Body of pancreas (tissue), 4 donors: Measurements from ENCODE around the gene OSBPL9. TPM values are rescaled to one million over a fixed set of nuclear protein-coding genes. Genes with fewer than 3 reads are reported as not detected.

Experiments
- ATAC-seq: fragments of 150-250 bp; one replicate; pipeline ENCODE4 v1.9.1; 2016
- DNase-seq, 4 donors: peaks; one replicate each; pipeline ENCODE4 v3.0.0-alpha.2; 2019
- H3K27ac ChIP-seq, 4 donors: fragments of 200-600 bp; sonication (generic); 1 replicate in 3 of 4; 2 replicates in 1 of 4; pipeline versions ENCODE4 v1.5.1 to v1.6.1; 2016 to 2019; ENCODE audit warnings: mild to moderate bottlenecking in 1 of 4, mixed read lengths in 1 of 4, moderate library complexity in 1 of 4
- H3K27me3 ChIP-seq, 2 donors: fragments of 200-600 bp; sonication (generic); one replicate each; pipeline ENCODE4 v1.6.0; 2016; ENCODE audit warnings: mild to moderate bottlenecking in 1 of 2
- H3K36me3 ChIP-seq, 2 donors: fragments of 200-600 bp; sonication (generic); replicated peaks in 1 of 2; 2 replicates each; pipeline ENCODE4 v1.5.1; 2016; ENCODE audit warnings: low read depth in 2 of 2; ENCODE audit not compliant: insufficient read depth in 1 of 2
- H3K4me1 ChIP-seq: fragments of 200-600 bp; sonication (generic); one replicate; pipeline ENCODE4 v1.6.0; 2016
- H3K4me3 ChIP-seq, 2 donors: fragments of 200-600 bp; sonication (generic); 1 replicate in 1 of 2; 2 replicates in 1 of 2; pipeline ENCODE4 v1.5.1; 2016 to 2019
- H3K9me3 ChIP-seq, 3 donors: fragments of 200-600 bp; sonication (generic); 1 replicate in 2 of 3; 2 replicates in 1 of 3; pipeline ENCODE4 v1.5.1; 2016
- CTCF ChIP-seq, 7 experiments: fragments of 450-650 bp in 4 of 7; fragments of 200-600 bp in 3 of 7; sonication (generic) in 3 of 7; IDR thresholded peaks; one replicate each; pipeline ENCODE4 v1.5.1; 2016 to 2019; ENCODE audit warnings: antibody characterized with exemption in 7 of 7
- POLR2A ChIP-seq, 3 donors: fragments of 450-650 bp; IDR thresholded peaks; one replicate each; pipeline ENCODE4 v1.6.1; 2016; ENCODE audit warnings: antibody characterized with exemption in 3 of 3, mild to moderate bottlenecking in 2 of 3
- WGBS, 2 donors: methylation state at CpG; one replicate each; pipeline ENCODE4 v1.1.5; 2017; 5-methylcytosine and 5-hydroxymethylcytosine counted together
- intact Hi-C: fragments of 100-400 bp; cut with DNase I; formaldehyde crosslinking; loops from one replicate; pipeline ENCODE4 v1.15.1; 2023
- total RNA-seq, 2 donors: library from RNA; depleted of rRNA; stranded (reverse); fragments of >200 nt; gene quantifications; one replicate each; pipeline ENCODE4 v1.1.0, GENCODE V29; 2016

OSBPL9 gene
- total RNA-seq, 2 donors from 2014 or later: 25.1 to 89.0 TPM

- DNase-seq: no peak
- peaks cover 5% of the 10 kb centered on the region for H3K4me1 ChIP-seq
- H3K27ac ChIP-seq: no peak overlapping the region
- no peak overlapping the region for H3K4me3 ChIP-seq
- intact Hi-C loops: no loop called here
- ATAC-seq: no peak
- TF ChIP-seq POLR2A (IDR thresholded peaks at IDR 0.05) (no peak), CTCF (IDR thresholded peaks at IDR 0.05) (no peak)
- no peaks in the 10 kb centered on the region for H3K36me3 ChIP-seq
- WGBS, 2 donors: 91 to 92% methylated on average over 4 of the region's 4 CpGs
- H3K27me3 ChIP-seq: no peaks in the 10 kb centered on the region
- no peaks in the 10 kb centered on the region for H3K9me3 ChIP-seq
Measured at GRCh38 chr1:51724797-51725196, 107.9 kb downstream of the OSBPL9 start.

- Histone ChIP-seq H3K27ac (no peak overlapping the region), H3K27me3 (no peaks in the 10 kb centered on the region), H3K9me3 (no peaks in the 10 kb centered on the region), H3K4me1 (peaks cover 13% of the 10 kb centered on the region), H3K36me3 (no peaks in the 10 kb centered on the region), H3K4me3 (no peak overlapping the region)
- DNase-seq: no peak
- no peak for ATAC-seq
- TF ChIP-seq CTCF (IDR thresholded peaks at IDR 0.05): no peak
- TF ChIP-seq POLR2A (IDR thresholded peaks at IDR 0.05): no peak
- intact Hi-C loops: no loop called here
Measured at GRCh38 chr1:51726051-51726450, 109.2 kb downstream of the OSBPL9 start.

GRCh38 chr1:51726544-51727225 lies 109.8 kb downstream of the OSBPL9 start:
- Histone ChIP-seq H3K9me3 (no peaks in the 10 kb centered on the region), H3K4me1 (peaks cover 19% of the 10 kb centered on the region), H3K4me3 (no peak overlapping the region), H3K36me3 (no peaks in the 10 kb centered on the region), H3K27me3 (no peaks in the 10 kb centered on the region), H3K27ac (no peak overlapping the region)
- DNase-seq: no peak
- intact Hi-C loops: no loop called here
- WGBS, 2 donors: 76 to 79% methylated on average over 2 of the region's 2 CpGs
- no peak for TF ChIP-seq POLR2A (IDR thresholded peaks at IDR 0.05)
- no peak for TF ChIP-seq CTCF (IDR thresholded peaks at IDR 0.05)
- no peak for ATAC-seq

GRCh38 chr1:51727366-51727765 lies 110.5 kb downstream of the OSBPL9 start:
- no peak for TF ChIP-seq POLR2A (IDR thresholded peaks at IDR 0.05)
- no peak for TF ChIP-seq CTCF (IDR thresholded peaks at IDR 0.05)
- DNase-seq (no peak), ATAC-seq (no peak)
- 73 to 75% methylated on average over 4 of the region's 4 CpGs for WGBS, 2 donors
- Histone ChIP-seq H3K4me1 (peaks cover 26% of the 10 kb centered on the region), H3K9me3 (no peaks in the 10 kb centered on the region), H3K27me3 (no peaks in the 10 kb centered on the region), H3K27ac (no peak overlapping the region), H3K4me3 (no peak overlapping the region), H3K36me3 (no peaks in the 10 kb centered on the region)
- intact Hi-C loops: no loop called here

- TF ChIP-seq CTCF (IDR thresholded peaks at IDR 0.05): no peak
- no peak for TF ChIP-seq POLR2A (IDR thresholded peaks at IDR 0.05)
- ATAC-seq (no peak), DNase-seq (no peak)
- H3K36me3 ChIP-seq: no peaks in the 10 kb centered on the region
- WGBS, 2 donors: 15 to 24% methylated on average over 12 of the region's 12 CpGs
- H3K9me3 ChIP-seq: no peaks in the 10 kb centered on the region
- peaks cover 39% of the 10 kb centered on the region for H3K4me1 ChIP-seq
- H3K27me3 ChIP-seq: no peaks in the 10 kb centered on the region
- intact Hi-C loops: no loop called here
- H3K27ac ChIP-seq: peak overlapping the region in 3 of 4 donors; percentile 71 to 91 (median 84)
- H3K4me3 ChIP-seq: peak overlapping the region; percentile 12 to 80
Measured at GRCh38 chr1:51728611-51729155, 111.8 kb downstream of the OSBPL9 start.
